ENCODE results near the gene TAL2. TPM values are rescaled to one million over a fixed set of nuclear protein-coding genes. Genes with fewer than 3 reads are reported as not detected.

TAL2 gene
- total and polyA plus RNA-seq, 9 of the 15 experiments (the other 6 are each of a cell fraction or from before 2014, with no cell fraction given): 0.21 to 3.7 (median 1.1) TPM; not detected in 1

- H3K4me1 ChIP-seq (replicated peaks in 1 of 2; ENCODE audit: control insufficient read depth in 2 of 2, insufficient read depth in 2 of 2, low read length in 2 of 2): peaks cover 3 to 29% of the 10 kb centered on the region in 2 experiments; a peak in 4 of 5 replicates
- no peaks in the 10 kb centered on the region for H3K27me3 ChIP-seq (ENCODE audit: control insufficient read depth in 2 of 2, insufficient read depth in 2 of 2, low read length in 2 of 2)
- 44% methylated on average over 2 of the region's 2 CpGs for WGBS (ENCODE audit: insufficient coverage, low coverage, missing lambda C conversion rate)
- H3K79me2 ChIP-seq (ENCODE audit: control insufficient read depth, insufficient read depth, low read length): peaks cover 81% of the 10 kb centered on the region
- TF ChIP-seq KDM1A (IDR thresholded peaks at IDR 0.05) (no peak), ZNF764 (CRISPR knock-in tag; IDR thresholded peaks at IDR 0.05; ENCODE audit: low read depth) (no peak), PATZ1 (CRISPR knock-in tag; IDR thresholded peaks at IDR 0.05; ENCODE audit: borderline replicate concordance) (no peak), ILK (tag; IDR thresholded peaks at IDR 0.05; ENCODE audit: borderline replicate concordance, low read depth) (no peak), MYC (IDR thresholded peaks at IDR 0.05; ENCODE audit: low read depth, low read length) (no peak), MYC (CRISPR knock-in tag; IDR thresholded peaks at IDR 0.05; ENCODE audit: borderline replicate concordance, low read depth) (no peak)
- TF ChIP-seq, protein P1, sequence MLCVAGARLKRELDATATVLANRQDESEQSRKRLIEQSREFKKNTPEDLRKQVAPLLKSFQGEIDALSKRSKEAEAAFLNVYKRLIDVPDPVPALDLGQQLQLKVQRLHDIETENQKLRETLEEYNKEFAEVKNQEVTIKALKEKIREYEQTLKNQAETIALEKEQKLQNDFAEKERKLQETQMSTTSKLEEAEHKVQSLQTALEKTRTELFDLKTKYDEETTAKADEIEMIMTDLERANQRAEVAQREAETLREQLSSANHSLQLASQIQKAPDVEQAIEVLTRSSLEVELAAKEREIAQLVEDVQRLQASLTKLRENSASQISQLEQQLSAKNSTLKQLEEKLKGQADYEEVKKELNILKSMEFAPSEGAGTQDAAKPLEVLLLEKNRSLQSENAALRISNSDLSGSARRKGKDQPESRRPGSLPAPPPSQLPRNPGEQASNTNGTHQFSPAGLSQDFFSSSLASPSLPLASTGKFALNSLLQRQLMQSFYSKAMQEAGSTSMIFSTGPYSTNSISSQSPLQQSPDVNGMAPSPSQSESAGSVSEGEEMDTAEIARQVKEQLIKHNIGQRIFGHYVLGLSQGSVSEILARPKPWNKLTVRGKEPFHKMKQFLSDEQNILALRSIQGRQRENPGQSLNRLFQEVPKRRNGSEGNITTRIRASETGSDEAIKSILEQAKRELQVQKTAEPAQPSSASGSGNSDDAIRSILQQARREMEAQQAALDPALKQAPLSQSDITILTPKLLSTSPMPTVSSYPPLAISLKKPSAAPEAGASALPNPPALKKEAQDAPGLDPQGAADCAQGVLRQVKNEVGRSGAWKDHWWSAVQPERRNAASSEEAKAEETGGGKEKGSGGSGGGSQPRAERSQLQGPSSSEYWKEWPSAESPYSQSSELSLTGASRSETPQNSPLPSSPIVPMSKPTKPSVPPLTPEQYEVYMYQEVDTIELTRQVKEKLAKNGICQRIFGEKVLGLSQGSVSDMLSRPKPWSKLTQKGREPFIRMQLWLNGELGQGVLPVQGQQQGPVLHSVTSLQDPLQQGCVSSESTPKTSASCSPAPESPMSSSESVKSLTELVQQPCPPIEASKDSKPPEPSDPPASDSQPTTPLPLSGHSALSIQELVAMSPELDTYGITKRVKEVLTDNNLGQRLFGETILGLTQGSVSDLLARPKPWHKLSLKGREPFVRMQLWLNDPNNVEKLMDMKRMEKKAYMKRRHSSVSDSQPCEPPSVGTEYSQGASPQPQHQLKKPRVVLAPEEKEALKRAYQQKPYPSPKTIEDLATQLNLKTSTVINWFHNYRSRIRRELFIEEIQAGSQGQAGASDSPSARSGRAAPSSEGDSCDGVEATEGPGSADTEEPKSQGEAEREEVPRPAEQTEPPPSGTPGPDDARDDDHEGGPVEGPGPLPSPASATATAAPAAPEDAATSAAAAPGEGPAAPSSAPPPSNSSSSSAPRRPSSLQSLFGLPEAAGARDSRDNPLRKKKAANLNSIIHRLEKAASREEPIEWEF (CRISPR knock-in tag; IDR thresholded peaks at IDR 0.05): no peak
- TF ChIP-seq, protein P2, sequence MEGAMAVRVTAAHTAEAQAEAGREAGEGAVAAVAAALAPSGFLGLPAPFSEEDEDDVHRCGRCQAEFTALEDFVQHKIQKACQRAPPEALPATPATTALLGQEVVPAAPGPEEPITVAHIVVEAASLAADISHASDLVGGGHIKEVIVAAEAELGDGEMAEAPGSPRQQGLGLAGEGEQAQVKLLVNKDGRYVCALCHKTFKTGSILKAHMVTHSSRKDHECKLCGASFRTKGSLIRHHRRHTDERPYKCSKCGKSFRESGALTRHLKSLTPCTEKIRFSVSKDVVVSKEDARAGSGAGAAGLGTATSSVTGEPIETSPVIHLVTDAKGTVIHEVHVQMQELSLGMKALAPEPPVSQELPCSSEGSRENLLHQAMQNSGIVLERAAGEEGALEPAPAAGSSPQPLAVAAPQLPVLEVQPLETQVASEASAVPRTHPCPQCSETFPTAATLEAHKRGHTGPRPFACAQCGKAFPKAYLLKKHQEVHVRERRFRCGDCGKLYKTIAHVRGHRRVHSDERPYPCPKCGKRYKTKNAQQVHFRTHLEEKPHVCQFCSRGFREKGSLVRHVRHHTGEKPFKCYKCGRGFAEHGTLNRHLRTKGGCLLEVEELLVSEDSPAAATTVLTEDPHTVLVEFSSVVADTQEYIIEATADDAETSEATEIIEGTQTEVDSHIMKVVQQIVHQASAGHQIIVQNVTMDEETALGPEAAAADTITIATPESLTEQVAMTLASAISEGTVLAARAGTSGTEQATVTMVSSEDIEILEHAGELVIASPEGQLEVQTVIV (CRISPR knock-in tag; IDR thresholded peaks at IDR 0.05; ENCODE audit: borderline replicate concordance): no peak
- FAIRE-seq (no peak), ATAC-seq (no peak), DNase-seq (ENCODE audit: extremely low read depth in 1 of 4, low spot score in 3 of 4) (no peak)
- peaks cover 9% of the 10 kb centered on the region for H3K36me3 ChIP-seq (ENCODE audit: control insufficient read depth, insufficient read depth, low read length)
- H3K4me2 ChIP-seq (ENCODE audit: insufficient read depth, low read length): no peak overlapping the region
- no peaks in the 10 kb centered on the region for H3K9me1 ChIP-seq (ENCODE audit: control insufficient read depth, insufficient read depth, low read length)
- no TSS peak for BruUV-seq (replicated peaks)
- intact Hi-C loops (cut with micrococcal nuclease): no loop called here
- no peak overlapping the region for H2AFZ ChIP-seq (ENCODE audit: low read depth, low read length)
- no peak overlapping the region for H3K9ac ChIP-seq (ENCODE audit: insufficient read depth in 1 of 2, low read depth in 2 of 2, low read length in 2 of 2)
- no peak overlapping the region; the same call in 2 of the 3 replicates for H3K27ac ChIP-seq (ENCODE audit: extremely low read depth, low read depth, low read length)
- no peak overlapping the region for H3K4me3 ChIP-seq
- H4K20me1 ChIP-seq (replicated peaks; ENCODE audit: control insufficient read depth, insufficient read depth, low read length): no peaks in the 10 kb centered on the region
- in situ Hi-C loops (cut with MboI): no loop called here
- CTCF ChIA-PET (ENCODE audit: low intra/inter-chr PET ratio): no interaction called here
- no peaks in the 10 kb centered on the region for H3K9me3 ChIP-seq (replicated peaks; ENCODE audit: control insufficient read depth, insufficient read depth, low read depth, low read length)
- POLR2A ChIA-PET: interaction anchor here (1.2 to 1.4 kb wide), 3 partner anchors 10 to 21 kb away, joined by 4 read pairs; no protein-coding TSS in a partner anchor
Measured at GRCh38 chr9:105701145-105701544, 38.9 kb downstream of the TAL2 start.

Measured in K562 (cell line).